Spleen (tissue), 11 donors: Measurements from ENCODE around the gene SLC46A3. TPM values are rescaled to one million over a fixed set of nuclear protein-coding genes. Genes with fewer than 3 reads are reported as not detected.

Source experiments
- DNase-seq: peaks from one replicate; pipeline ENCODE4 v3.0.0-alpha.2; 2020
- H3K27ac ChIP-seq, 8 donors: fragments of 200-600 bp; sonication (generic) in 7 of 8; 1 replicate in 4 of 8; 2 replicates in 4 of 8; pipeline versions ENCODE4 v1.5.0 to v1.8.0; 2016 to 2021; ENCODE audit warnings: inconsistent platforms in 4 of 8, mild to moderate bottlenecking in 4 of 8, moderate library complexity in 1 of 8
- H3K27me3 ChIP-seq, 7 donors: fragments of 200-600 bp; sonication (generic) in 6 of 7; replicated peaks in 1 of 7; 1 replicate in 4 of 7; 2 replicates in 3 of 7; pipeline versions ENCODE4 v1.5.0 to v1.8.0; 2016 to 2021; ENCODE audit warnings: inconsistent platforms in 3 of 7, mild to moderate bottlenecking in 1 of 7
- H3K36me3 ChIP-seq, 6 donors: fragments of 200-600 bp; sonication (generic) in 5 of 6; 1 replicate in 4 of 6; 2 replicates in 2 of 6; pipeline versions ENCODE4 v1.5.0 to v1.8.0; 2016 to 2021; ENCODE audit warnings: inconsistent platforms in 2 of 6
- H3K4me1 ChIP-seq, 6 donors: fragments of 200-600 bp; sonication (generic) in 5 of 6; 1 replicate in 3 of 6; 2 replicates in 3 of 6; pipeline versions ENCODE4 v1.5.0 to v1.8.0; 2016 to 2021; ENCODE audit warnings: inconsistent platforms in 3 of 6
- H3K4me3 ChIP-seq, 8 donors: fragments of 200-600 bp; sonication (generic) in 7 of 8; 1 replicate in 4 of 8; 2 replicates in 4 of 8; pipeline versions ENCODE4 v1.5.0 to v1.8.0; 2016 to 2021; ENCODE audit warnings: inconsistent platforms in 4 of 8, mild to moderate bottlenecking in 4 of 8, moderate library complexity in 2 of 8
- H3K9me3 ChIP-seq, 8 donors: fragments of 200-600 bp; sonication (generic) in 7 of 8; 1 replicate in 4 of 8; 2 replicates in 4 of 8; pipeline versions ENCODE4 v1.5.0 to v1.8.0; 2016 to 2021; ENCODE audit warnings: inconsistent platforms in 4 of 8
- POLR2A ChIP-seq, 3 donors: fragments of 450-650 bp; IDR thresholded peaks; one replicate each; pipeline ENCODE4 v1.5.1; 2017; ENCODE audit warnings: antibody characterized with exemption in 3 of 3, mild to moderate bottlenecking in 1 of 3
- POLR2AphosphoS5 ChIP-seq, 3 donors: sonication (generic); formaldehyde crosslinking; IDR thresholded peaks; one replicate each; pipeline ENCODE4 v1.5.1; 2017; ENCODE audit warnings: antibody characterized with exemption in 3 of 3
- WGBS, 5 donors: extraction: QIAGEN DNeasy Blood & Tissue Kit in 3 of 5; methylation state at CpG; one replicate each; pipeline versions ENCODE4 v1.1.5 to v1.1.7; 2013 to 2018; 5-methylcytosine and 5-hydroxymethylcytosine counted together
- intact Hi-C: fragments of 100-400 bp; cut with DNase I; formaldehyde crosslinking; loops from one replicate; pipeline ENCODE4 v1.15.0; 2023; ENCODE audit warnings: low total_unique reads
- polyA plus RNA-seq, 3 donors: library from polyadenylated mRNA; stranded (reverse); fragments of 200-250 nt; gene quantifications; one replicate each; pipeline ENCODE4 v1.2.1, GENCODE V29; 2013
- total RNA-seq, 7 donors: library from RNA; depleted of rRNA in 3 of 7; stranded (reverse); fragments of >200 nt in 3 of 7; fragmentation: NEBNext Ultra II Directional in 4 of 7; extraction: Animal tissue kit (Norgen Biotek cat#: 25700) in 4 of 7; gene quantifications; one replicate each; pipeline versions ENCODE4 v1.1.0 to v1.2.1, GENCODE V29; 2016 to 2021
- TF ChIP-seq, protein P1 (sequence below), 11 experiments: fragments of 200-600 bp in 7 of 11; fragments of 450-650 bp in 4 of 11; sonication (generic) in 4 of 11; IDR thresholded peaks in 8 of 11; conservative IDR thresholded peaks in 3 of 11; 1 replicate in 7 of 11; 2 replicates in 4 of 11; pipeline versions ENCODE4 v1.4.0 to v1.8.0; 2016 to 2021; ENCODE audit warnings: antibody characterized with exemption in 11 of 11, inconsistent platforms in 4 of 11, mild to moderate bottlenecking in 1 of 11
- donor health status: healthy with polysubstance abuse.
- donor health status: DM: no; HTN: no; CAD: no; lungs with moderate emphysema.
- donor health status: DM: no; HTN: no; CAD: no.
- donor health status: Bipolar disorder and iron deficiency.
- donor health status: healthy.
- donor health status: DM: no; HTN: no; CAD: no.
- donor health status: DM: yes; HTN: yes; CAD: no.

SLC46A3 gene
- total and polyA plus RNA-seq, 10 donors = 10.0 to 41.0 (median 22.7) TPM

- Histone ChIP-seq H3K27ac (no peak overlapping the region), H3K4me1 (peaks cover 0 to 12% (median 7%) of the 10 kb centered on the region in 6 donors), H3K36me3 (no peaks in the 10 kb centered on the region), H3K4me3 (no peak overlapping the region), H3K9me3 (no peaks in the 10 kb centered on the region), H3K27me3 (no peaks in the 10 kb centered on the region)
- whole genome bisulfite sequencing, 5 donors = 94 to 97% (median 97%) methylated on average over 22 of the region's 22 CpGs
- DNase-seq = peak; percentile 71
- intact Hi-C loops = no loop called here
- no peak for TF ChIP-seq POLR2A (IDR thresholded peaks at IDR 0.05)
- TF ChIP-seq POLR2AphosphoS5 (IDR thresholded peaks at IDR 0.05) = no peak
These were observed 5.0 kb upstream of the SLC46A3 start for GRCh38 chr13:28723806-28724205.

DNA sequence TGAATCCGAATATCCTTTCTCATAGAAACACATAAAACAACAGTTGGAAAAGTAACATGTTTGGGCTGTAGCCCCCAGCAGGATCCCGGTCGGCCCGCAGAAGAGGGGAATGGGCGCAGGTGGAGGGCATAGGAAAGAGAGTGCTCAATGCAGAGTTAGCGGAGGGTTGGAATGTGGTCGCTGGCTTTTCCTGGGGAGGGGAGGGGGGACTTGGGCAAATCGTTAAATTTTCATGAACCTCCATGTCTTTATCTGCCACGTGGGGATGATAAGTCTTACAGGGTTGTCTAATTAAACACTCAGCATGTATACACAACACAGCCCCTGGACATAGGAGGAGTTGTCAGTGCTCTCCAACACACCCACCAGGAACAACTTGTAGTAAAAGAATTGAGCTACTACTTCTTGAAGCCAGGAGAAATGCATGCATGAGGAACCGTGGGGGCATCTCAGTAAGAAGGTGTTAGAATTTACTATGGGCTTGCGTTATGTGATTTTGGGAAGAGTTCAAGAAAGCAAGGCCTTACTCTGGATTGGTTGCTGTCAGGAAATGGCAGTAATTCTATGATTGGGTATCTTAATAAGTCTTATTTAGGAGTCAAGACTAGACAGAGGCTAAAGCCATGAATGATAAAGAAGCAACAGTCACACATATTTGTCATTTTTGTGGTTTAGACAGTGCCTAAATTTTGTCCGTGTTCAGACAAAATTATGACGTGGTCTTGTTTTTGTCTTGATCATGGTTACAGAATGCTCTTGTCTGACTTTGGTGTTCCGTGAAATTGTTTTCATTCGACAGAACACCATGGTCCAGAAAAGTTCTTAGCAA lies 671 bp upstream of the SLC46A3 start:
- Histone ChIP-seq H3K27me3 (no peaks in the 10 kb centered on the region), H3K27ac (peak overlapping the region; percentile 84 to 98 (median 98)), H3K9me3 (no peaks in the 10 kb centered on the region), H3K4me1 (peaks cover 4 to 38% (median 31%) of the 10 kb centered on the region in 6 donors), H3K36me3 (peaks cover 0 to 9% (median 0%) of the 10 kb centered on the region in 6 donors), H3K4me3 (peak overlapping the region; percentile 60 to 89 (median 72))
- WGBS, 5 donors = 33 to 38% (median 36%) methylated on average over 15 of the region's 15 CpGs
- DNase-seq = no peak
- TF ChIP-seq, protein P1, sequence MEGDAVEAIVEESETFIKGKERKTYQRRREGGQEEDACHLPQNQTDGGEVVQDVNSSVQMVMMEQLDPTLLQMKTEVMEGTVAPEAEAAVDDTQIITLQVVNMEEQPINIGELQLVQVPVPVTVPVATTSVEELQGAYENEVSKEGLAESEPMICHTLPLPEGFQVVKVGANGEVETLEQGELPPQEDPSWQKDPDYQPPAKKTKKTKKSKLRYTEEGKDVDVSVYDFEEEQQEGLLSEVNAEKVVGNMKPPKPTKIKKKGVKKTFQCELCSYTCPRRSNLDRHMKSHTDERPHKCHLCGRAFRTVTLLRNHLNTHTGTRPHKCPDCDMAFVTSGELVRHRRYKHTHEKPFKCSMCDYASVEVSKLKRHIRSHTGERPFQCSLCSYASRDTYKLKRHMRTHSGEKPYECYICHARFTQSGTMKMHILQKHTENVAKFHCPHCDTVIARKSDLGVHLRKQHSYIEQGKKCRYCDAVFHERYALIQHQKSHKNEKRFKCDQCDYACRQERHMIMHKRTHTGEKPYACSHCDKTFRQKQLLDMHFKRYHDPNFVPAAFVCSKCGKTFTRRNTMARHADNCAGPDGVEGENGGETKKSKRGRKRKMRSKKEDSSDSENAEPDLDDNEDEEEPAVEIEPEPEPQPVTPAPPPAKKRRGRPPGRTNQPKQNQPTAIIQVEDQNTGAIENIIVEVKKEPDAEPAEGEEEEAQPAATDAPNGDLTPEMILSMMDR (IDR thresholded peaks at IDR 0.05 in 8 of 11, conservative IDR thresholded peaks at IDR 0.05 in 3 of 11) = no peak
- TF ChIP-seq POLR2A (IDR thresholded peaks at IDR 0.05) = no peak
- no peak for TF ChIP-seq POLR2AphosphoS5 (IDR thresholded peaks at IDR 0.05)
- intact Hi-C loops = no loop called here

GRCh38 chr13:28718196-28718542 lies 601 bp downstream of the SLC46A3 start:
- DNase-seq = no peak
- H3K27me3 ChIP-seq = no peaks in the 10 kb centered on the region
- H3K4me3 ChIP-seq = peak overlapping the region; percentile 60 to 89 (median 72)
- intact Hi-C loops = no loop called here
- peaks cover 0 to 13% (median 0%) of the 10 kb centered on the region in 6 donors for H3K36me3 ChIP-seq
- TF ChIP-seq POLR2AphosphoS5 (IDR thresholded peaks at IDR 0.05) = no peak
- peak in 1 of 3 donors; percentile 17 for TF ChIP-seq POLR2A (IDR thresholded peaks at IDR 0.05)
- TF ChIP-seq, protein P1 (IDR thresholded peaks at IDR 0.05 in 8 of 11, conservative IDR thresholded peaks at IDR 0.05 in 3 of 11) = peak in 2 of 11 experiments; percentile 7 to 14
- peaks cover 4 to 38% (median 31%) of the 10 kb centered on the region in 6 donors for H3K4me1 ChIP-seq
- no peaks in the 10 kb centered on the region for H3K9me3 ChIP-seq
- WGBS, 5 donors = 2 to 4% (median 2%) methylated on average over 10 of the region's 10 CpGs
- peak overlapping the region; percentile 84 to 98 (median 98) for H3K27ac ChIP-seq

DNA sequence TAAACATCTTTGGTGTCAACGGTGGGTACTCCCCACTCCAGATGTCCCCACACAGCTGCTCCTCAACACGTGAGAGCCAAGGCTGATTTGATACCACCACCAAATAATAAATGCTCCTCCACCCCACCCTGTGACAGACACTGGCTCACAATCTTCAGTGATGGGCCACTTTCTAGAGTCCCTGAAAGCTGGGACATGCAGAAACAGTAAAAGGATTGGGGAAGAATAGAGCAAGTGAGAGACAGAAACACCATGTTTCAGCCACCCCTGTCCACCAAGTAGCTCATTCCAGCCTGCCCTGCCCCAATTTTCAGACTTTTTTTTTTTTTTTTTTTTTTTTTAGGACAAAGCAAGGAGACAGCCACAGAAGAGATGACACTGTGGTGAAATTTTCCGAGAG lies 1.6 kb downstream of the SLC46A3 start:
- Histone ChIP-seq H3K36me3 (peaks cover 0 to 23% (median 0%) of the 10 kb centered on the region in 6 donors), H3K27me3 (no peaks in the 10 kb centered on the region), H3K27ac (peak overlapping the region in 6 of 8 donors; percentile 5 to 98 (median 97)), H3K4me3 (peak overlapping the region in 1 of 8 donors; percentile 84), H3K4me1 (peaks cover 4 to 38% (median 31%) of the 10 kb centered on the region in 6 donors), H3K9me3 (no peaks in the 10 kb centered on the region)
- DNase-seq = no peak
- intact Hi-C loops = no loop called here
- WGBS, 5 donors = 61 to 83% (median 65%) methylated on average over 3 of the region's 3 CpGs
- no peak for TF ChIP-seq POLR2AphosphoS5 (IDR thresholded peaks at IDR 0.05)
- no peak for TF ChIP-seq POLR2A (IDR thresholded peaks at IDR 0.05)
- TF ChIP-seq, protein P1 (IDR thresholded peaks at IDR 0.05 in 8 of 11, conservative IDR thresholded peaks at IDR 0.05 in 3 of 11) = no peak
